ENCODE measurements around the gene ZNF655.
"Not testable (repeated sequence)": the region's sequence is repeated elsewhere in the genome, so short reads cannot be mapped to it uniquely, and the experiment has no call there.

Gene ZNF655

GRCh38 chr7:99560834-99561736 lies 2.6 kb downstream of the ZNF655 start:
- no peak for DNase-seq

GRCh38 chr7:99561737-99562051 lies 3.3 kb downstream of the ZNF655 start:
- no peak for DNase-seq

- no peak for DNase-seq
These were observed 3.8 kb downstream of the ZNF655 start for GRCh38 chr7:99562114-99562784.

GRCh38 chr7:99562832-99563231 lies 4.4 kb downstream of the ZNF655 start:
- no peak for DNase-seq

- no peak for DNase-seq
These were observed 5.2 kb downstream of the ZNF655 start for GRCh38 chr7:99563650-99564049.

- not testable (repeated sequence) for DNase-seq
These were observed 10.3 kb downstream of the ZNF655 start for GRCh38 chr7:99568770-99569169.

- DNase-seq, result no peak
These were observed 13.3 kb downstream of the ZNF655 start for GRCh38 chr7:99571768-99572167.

GRCh38 chr7:99573257-99573656 lies 14.8 kb downstream of the ZNF655 start:
- no peak for DNase-seq

GRCh38 chr7:99576251-99576650 lies 17.8 kb downstream of the ZNF655 start:
- DNase-seq, result no peak

- peak; percentile 3 for DNase-seq
These were observed 21.0 kb downstream of the ZNF655 start for GRCh38 chr7:99579281-99579955.

GRCh38 chr7:99579956-99580777 lies 21.7 kb downstream of the ZNF655 start:
- peak; percentile 56 for DNase-seq

- DNase-seq, result not testable (repeated sequence)
These were observed 22.4 kb downstream of the ZNF655 start for GRCh38 chr7:99580778-99581332.

GRCh38 chr7:99588868-99589267 lies 30.4 kb downstream of the ZNF655 start:
- no peak for DNase-seq

GRCh38 chr7:99594948-99595745 lies 36.7 kb downstream of the ZNF655 start:
- DNase-seq, result no peak

GRCh38 chr7:99596408-99596955 lies 38.0 kb downstream of the ZNF655 start:
- DNase-seq, result no peak

- no peak for DNase-seq
These were observed 39.5 kb downstream of the ZNF655 start, which contains the start of gene TMEM225B for GRCh38 chr7:99597762-99598501. TSS of gene TMEM225B (plus strand) at chr7:99598267. CDS start at chr7:99604389, 6,122 bp downstream.

GRCh38 chr7:99599836-99600235 lies 41.4 kb downstream of the ZNF655 start:
- DNase-seq, result no peak

- no peak for DNase-seq
These were observed 43.3 kb downstream of the ZNF655 start for GRCh38 chr7:99601656-99602310.

GRCh38 chr7:99605527-99605926 lies 47.1 kb downstream of the ZNF655 start:
- DNase-seq, result no peak

GRCh38 chr7:99606531-99606930 lies 48.1 kb downstream of the ZNF655 start:
- no peak for DNase-seq
